GM10248 (cell line): Measurements from ENCODE around the gene RIMBP2.

Source experiments
- CTCF ChIA-PET: fragments of 300-600 bp; sonication (Branson Sonifier 250); formaldehyde crosslinking; extraction: SDS; loops from one replicate; lab custom pipeline; 2021; ENCODE audit warnings: antibody characterized with exemption; lab: Yijun Ruan, JAX
- POLR2A ChIA-PET: fragments of 350-650 bp; sonication (Branson Sonifier 250); formaldehyde crosslinking; extraction: SDS; loops from one replicate; lab custom pipeline; 2020; ENCODE audit warnings: antibody characterized with exemption; lab: Yijun Ruan, JAX
- DNase-seq: peaks from one replicate; pipeline ENCODE4 v3.0.0; 2012; ENCODE audit errors: extremely low spot score
- TF ChIP-seq, protein P1 (sequence below): IDR thresholded peaks from 2 replicates; pipeline ENCODE4 v1.5.1; 2012; ENCODE audit warnings: mild to moderate bottlenecking, low read depth; ENCODE audit errors: extremely low read depth, missing control alignments, control extremely low read depth

RIMBP2 gene

DNA sequence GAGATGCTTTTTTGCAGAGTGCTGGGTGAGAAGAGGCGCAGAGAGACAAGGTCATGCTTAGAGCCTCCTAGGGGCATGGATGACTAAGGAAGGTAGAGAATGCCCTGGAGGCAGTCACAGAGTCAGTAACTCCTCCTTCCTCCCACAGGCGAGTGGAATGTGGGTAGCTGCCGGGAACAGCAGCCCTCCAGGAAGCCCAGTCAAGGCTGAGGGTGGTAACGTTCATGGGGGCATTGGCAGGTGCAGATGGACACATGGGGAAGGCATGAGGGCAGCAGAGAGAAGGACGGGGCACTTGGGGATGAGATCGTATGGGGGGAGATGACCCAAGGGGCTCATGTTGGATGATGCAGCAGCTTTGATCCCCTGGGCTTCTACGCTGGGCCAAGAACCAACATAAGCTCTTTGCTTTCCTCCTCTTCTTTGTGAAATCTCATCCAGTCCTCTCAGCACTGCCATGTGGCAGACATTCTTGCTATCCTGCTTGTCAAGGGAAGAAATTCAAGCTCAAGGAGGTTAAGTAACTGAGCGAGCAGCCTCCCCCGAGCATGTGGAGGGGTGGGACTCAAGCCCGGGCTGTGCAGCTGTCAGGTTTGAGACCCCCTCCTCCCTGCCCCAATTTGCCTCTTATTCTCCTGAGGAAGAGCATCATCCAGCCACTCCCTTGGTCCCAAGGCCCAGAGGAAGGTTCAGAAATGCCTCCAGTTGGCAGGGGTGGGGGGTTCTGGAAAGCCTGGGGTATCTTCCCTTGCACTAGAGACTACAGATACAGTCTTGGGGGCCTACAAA lies 190.5 kb downstream of the RIMBP2 start:
- POLR2A ChIA-PET, result no interaction called here
- TF ChIP-seq, protein P1, sequence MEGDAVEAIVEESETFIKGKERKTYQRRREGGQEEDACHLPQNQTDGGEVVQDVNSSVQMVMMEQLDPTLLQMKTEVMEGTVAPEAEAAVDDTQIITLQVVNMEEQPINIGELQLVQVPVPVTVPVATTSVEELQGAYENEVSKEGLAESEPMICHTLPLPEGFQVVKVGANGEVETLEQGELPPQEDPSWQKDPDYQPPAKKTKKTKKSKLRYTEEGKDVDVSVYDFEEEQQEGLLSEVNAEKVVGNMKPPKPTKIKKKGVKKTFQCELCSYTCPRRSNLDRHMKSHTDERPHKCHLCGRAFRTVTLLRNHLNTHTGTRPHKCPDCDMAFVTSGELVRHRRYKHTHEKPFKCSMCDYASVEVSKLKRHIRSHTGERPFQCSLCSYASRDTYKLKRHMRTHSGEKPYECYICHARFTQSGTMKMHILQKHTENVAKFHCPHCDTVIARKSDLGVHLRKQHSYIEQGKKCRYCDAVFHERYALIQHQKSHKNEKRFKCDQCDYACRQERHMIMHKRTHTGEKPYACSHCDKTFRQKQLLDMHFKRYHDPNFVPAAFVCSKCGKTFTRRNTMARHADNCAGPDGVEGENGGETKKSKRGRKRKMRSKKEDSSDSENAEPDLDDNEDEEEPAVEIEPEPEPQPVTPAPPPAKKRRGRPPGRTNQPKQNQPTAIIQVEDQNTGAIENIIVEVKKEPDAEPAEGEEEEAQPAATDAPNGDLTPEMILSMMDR, result no peak
- CTCF ChIA-PET, result interaction anchor here (1.6 kb wide), 1 partner anchor 19 kb away, joined by 3 read pairs; no protein-coding TSS in a partner anchor
- DNase-seq, result no peak

DNA sequence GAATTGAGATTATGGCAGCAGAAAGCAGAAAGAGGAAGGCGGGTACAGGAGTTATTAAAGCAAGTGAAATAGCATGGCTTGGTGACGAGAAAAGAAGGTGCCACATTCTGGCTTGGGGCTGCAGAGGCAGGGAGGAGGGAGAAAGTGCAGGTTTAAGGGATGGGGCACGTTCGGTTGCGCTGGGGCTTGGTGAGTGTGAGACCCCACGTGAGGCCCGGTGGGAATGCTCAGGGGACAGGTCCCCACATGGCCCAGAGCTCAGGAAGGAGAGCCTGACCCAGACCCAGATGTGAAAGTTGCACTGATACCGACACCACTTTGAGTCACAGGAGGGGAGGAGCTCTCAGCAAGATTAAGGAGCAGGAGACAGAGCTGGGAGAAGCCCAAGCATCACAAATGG lies 191.3 kb downstream of the RIMBP2 start:
- CTCF ChIA-PET, result interaction anchor here (1.6 kb wide), 1 partner anchor 20 kb away, joined by 3 read pairs; no protein-coding TSS in a partner anchor
- DNase-seq, result no peak
- TF ChIP-seq, protein P1, result no peak
- POLR2A ChIA-PET, result no interaction called here

DNA sequence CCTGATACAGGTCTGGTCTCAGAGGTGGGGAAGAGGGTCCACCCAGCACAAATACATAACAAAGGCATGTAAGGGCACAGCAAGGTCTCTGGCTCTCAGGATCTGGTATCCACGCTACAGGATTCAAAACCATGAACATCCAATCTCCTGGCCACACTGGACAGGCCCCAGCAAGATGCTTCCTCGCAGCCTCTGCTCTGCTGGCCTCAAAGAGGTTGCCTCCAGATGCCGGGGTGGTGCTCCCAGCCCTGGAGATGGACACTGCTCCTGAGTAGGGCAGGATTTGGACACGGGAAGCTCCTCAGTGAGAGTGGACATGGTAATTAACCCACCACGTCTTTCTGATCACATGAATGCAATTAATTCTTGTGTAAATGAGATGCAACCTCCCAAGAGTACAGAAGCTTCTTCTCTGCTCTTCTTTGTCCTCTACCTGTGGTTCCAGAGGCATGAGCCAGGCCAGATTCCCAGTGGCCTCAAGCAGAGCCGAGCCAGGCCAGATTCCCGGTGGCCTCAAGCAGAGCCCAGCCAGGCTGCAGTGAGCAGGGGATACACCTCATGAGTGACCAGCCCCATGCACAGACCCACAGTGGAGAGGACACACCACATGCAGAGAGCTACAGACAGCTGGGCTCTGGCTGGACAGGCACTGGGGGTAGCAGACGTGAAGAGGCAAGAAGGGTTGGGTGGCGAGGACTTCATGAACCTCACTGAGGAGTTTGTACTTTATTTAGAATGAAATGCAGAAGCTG lies 192.1 kb downstream of the RIMBP2 start:
- TF ChIP-seq, protein P1, result no peak
- CTCF ChIA-PET, result no interaction called here
- DNase-seq, result no peak
- POLR2A ChIA-PET, result no interaction called here

DNA sequence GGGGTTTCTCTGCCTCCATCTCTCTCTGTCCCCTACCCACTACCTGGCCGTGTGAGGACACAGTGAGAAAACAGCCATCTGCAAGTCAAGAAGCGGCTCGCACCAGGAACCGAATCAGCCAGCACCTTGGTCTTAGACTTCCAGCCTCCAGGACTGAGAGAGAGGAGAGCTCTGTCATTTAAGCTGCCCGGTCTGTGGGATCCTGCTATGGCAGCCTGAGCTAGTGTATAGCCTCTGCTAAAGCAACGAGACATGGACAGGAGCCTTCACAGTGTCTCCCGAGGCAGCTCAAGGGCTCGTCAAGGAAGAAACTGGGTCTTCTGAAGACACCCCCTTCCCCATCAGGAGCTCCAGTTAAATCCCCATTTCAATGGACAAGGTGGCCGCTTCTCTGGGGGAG lies 192.9 kb downstream of the RIMBP2 start:
- TF ChIP-seq, protein P1, result no peak
- CTCF ChIA-PET, result no interaction called here
- POLR2A ChIA-PET, result no interaction called here

DNA sequence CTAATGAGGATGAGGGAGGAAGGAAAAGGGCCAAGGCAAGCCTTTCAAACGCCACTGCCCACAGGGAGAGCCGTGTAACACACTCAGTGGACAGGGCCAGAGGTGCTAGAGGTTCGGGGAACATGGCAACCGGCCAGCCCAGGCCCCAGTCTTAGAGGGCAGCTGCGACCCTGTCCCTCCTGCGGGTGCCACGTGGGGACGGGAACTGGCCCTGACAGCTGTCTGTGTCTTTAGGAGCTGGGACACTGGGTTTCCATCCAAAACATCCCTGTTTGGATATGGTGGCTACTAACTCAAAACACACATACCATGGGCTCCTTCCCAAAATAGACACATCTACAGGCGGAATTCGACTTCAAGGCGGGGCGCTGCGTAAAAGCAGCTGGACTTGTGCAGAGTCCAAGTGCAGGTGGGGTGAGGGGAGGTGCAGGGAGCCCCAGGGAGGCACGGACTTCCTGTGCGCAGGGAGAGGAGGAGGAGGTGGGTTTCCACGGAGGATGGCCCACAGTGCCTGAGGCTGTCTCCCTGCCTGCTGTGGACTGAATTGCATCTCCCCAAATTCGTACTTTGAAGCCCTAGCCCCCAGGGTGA lies 193.8 kb downstream of the RIMBP2 start:
- POLR2A ChIA-PET, result no interaction called here
- no peak for DNase-seq
- TF ChIP-seq, protein P1, result no peak
- CTCF ChIA-PET, result no interaction called here

More for the DNA sequence above, 192.9 kb downstream of the RIMBP2 start:
- DNase-seq, result no peak

DNA sequence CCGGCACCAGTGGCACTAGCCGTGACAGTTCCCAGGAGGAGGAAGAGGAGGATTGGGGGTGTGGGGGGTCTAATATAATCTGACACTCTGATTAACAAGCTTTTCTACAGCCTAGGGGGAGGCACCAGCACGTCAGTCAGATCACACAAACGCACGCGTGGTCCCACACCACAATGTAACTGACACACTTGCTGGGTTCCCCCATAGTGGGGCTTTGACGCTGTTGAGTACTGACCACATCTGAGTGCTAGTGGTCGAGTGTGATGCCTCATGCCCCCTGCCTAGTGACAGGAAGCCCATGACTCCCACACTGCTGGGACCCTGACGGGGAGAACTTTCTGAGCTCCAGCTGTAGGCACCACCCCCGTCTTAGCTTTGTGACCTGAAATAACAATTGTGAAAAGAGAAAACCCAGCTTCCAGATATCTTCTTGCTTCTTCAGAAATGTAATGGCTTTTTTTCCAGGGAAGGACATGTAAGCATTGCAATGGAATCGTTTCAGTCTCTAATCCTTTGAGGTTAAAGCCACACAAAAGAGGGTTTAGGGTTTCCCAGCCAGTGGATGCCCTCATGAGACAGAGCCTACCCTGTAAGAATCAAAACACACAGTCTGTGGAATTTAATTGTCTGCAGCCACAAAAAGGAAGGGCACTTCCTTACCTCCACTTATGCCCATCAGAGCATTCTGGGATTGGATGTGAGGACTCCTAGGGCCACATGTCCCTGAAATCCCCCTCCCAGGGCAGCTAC lies 194.5 kb downstream of the RIMBP2 start:
- ChIA-PET CTCF (no interaction called here), POLR2A (no interaction called here)
- TF ChIP-seq, protein P1, result no peak
- DNase-seq, result no peak
